Adipocyte (in vitro differentiated cells): ENCODE data around the gene FSTL4.
"Not testable (repeated sequence)": the region's sequence is repeated elsewhere in the genome, so short reads cannot be mapped to it uniquely, and the experiment has no call there.

Experiments used
- DNase-seq: peaks from one replicate; pipeline ENCODE4 v3.0.0-alpha.2; 2015; ENCODE audit warnings: low read depth
- H3K27me3 ChIP-seq: replicated peaks from 2 replicates; pipeline ENCODE4 v1.7.0; 2013; ENCODE audit warnings: mild to moderate bottlenecking, low read length, moderate library complexity; ENCODE audit not compliant: control insufficient read depth, insufficient read depth
- H3K36me3 ChIP-seq: 2 replicates; pipeline ENCODE4 v1.7.0; 2013; ENCODE audit warnings: low read length, mild to moderate bottlenecking, moderate library complexity; ENCODE audit not compliant: control insufficient read depth, insufficient read depth, severe bottlenecking
- H3K4me1 ChIP-seq: 2 replicates; pipeline ENCODE4 v1.7.0; 2013; ENCODE audit warnings: mild to moderate bottlenecking, low read length, moderate library complexity; ENCODE audit not compliant: control insufficient read depth, insufficient read depth
- H3K4me3 ChIP-seq: 2 replicates; pipeline ENCODE4 v1.7.0; 2013; ENCODE audit warnings: mild to moderate bottlenecking, low read length, moderate library complexity
- H3K9ac ChIP-seq: 2 replicates; pipeline ENCODE4 v1.7.0; 2013; ENCODE audit warnings: mild to moderate bottlenecking, low read length, moderate library complexity
- H3K9me3 ChIP-seq: 2 replicates; pipeline ENCODE4 v1.7.0; 2013; ENCODE audit warnings: mild to moderate bottlenecking, low read length, moderate library complexity; ENCODE audit not compliant: control insufficient read depth

The FSTL4 gene

GRCh38 chr5:133397348-133397747, 215.0 kb downstream of the FSTL4 start:
- Histone ChIP-seq H3K36me3 (no peaks in the 10 kb centered on the region), H3K4me1 (no peaks in the 10 kb centered on the region), H3K9me3 (no peaks in the 10 kb centered on the region), H3K4me3 (no peak overlapping the region), H3K9ac (no peak overlapping the region), H3K27me3 (peaks cover 41% of the 10 kb centered on the region)
- DNase-seq: no peak

- DNase-seq: no peak
- Histone ChIP-seq H3K4me3 (no peak overlapping the region), H3K27me3 (peaks cover 47% of the 10 kb centered on the region), H3K4me1 (no peaks in the 10 kb centered on the region), H3K9me3 (no peaks in the 10 kb centered on the region), H3K9ac (no peak overlapping the region), H3K36me3 (no peaks in the 10 kb centered on the region)
These were observed 215.5 kb downstream of the FSTL4 start for GRCh38 chr5:133396814-133397213.

- peaks cover 52% of the 10 kb centered on the region for H3K27me3 ChIP-seq
- no peaks in the 10 kb centered on the region for H3K9me3 ChIP-seq
- no peak overlapping the region for H3K4me3 ChIP-seq
- H3K4me1 ChIP-seq: no peaks in the 10 kb centered on the region
- DNase-seq: no peak
- no peaks in the 10 kb centered on the region for H3K36me3 ChIP-seq
- no peak overlapping the region for H3K9ac ChIP-seq
These were observed 216.1 kb downstream of the FSTL4 start for GRCh38 chr5:133396187-133396741.

- peaks cover 57% of the 10 kb centered on the region for H3K27me3 ChIP-seq
- not testable (repeated sequence) for H3K4me3 ChIP-seq, H3K9ac ChIP-seq, H3K4me1 ChIP-seq, DNase-seq, H3K9me3 ChIP-seq, H3K36me3 ChIP-seq
These were observed 217.1 kb downstream of the FSTL4 start for GRCh38 chr5:133395207-133395606.

- H3K36me3 ChIP-seq, H3K9me3 ChIP-seq: not testable (repeated sequence)
These were observed 217.9 kb downstream of the FSTL4 start for GRCh38 chr5:133394477-133394817.

GRCh38 chr5:133393776-133394476, 218.4 kb downstream of the FSTL4 start:
- H3K36me3 ChIP-seq: no peaks in the 10 kb centered on the region
- no peaks in the 10 kb centered on the region for H3K9me3 ChIP-seq
- no peak overlapping the region for H3K4me3 ChIP-seq
- peaks cover 50% of the 10 kb centered on the region for H3K27me3 ChIP-seq
- H3K9ac ChIP-seq: no peak overlapping the region
- DNase-seq: no peak
- H3K4me1 ChIP-seq: no peaks in the 10 kb centered on the region

More at GRCh38 chr5:133394477-133394817, 217.9 kb downstream of the FSTL4 start:
- not testable (repeated sequence) for DNase-seq, H3K4me1 ChIP-seq, H3K9ac ChIP-seq, H3K4me3 ChIP-seq
- peaks cover 54% of the 10 kb centered on the region for H3K27me3 ChIP-seq

GRCh38 chr5:133392448-133392847, 219.9 kb downstream of the FSTL4 start:
- Histone ChIP-seq H3K36me3 (no peaks in the 10 kb centered on the region), H3K4me1 (no peaks in the 10 kb centered on the region), H3K27me3 (peaks cover 46% of the 10 kb centered on the region), H3K9me3 (no peaks in the 10 kb centered on the region), H3K4me3 (no peak overlapping the region), H3K9ac (no peak overlapping the region)
- DNase-seq: no peak

GRCh38 chr5:133391354-133392136, 220.8 kb downstream of the FSTL4 start:
- no peaks in the 10 kb centered on the region for H3K36me3 ChIP-seq
- no peaks in the 10 kb centered on the region for H3K9me3 ChIP-seq
- DNase-seq: no peak
- no peak overlapping the region for H3K9ac ChIP-seq
- H3K4me3 ChIP-seq: no peak overlapping the region
- peaks cover 51% of the 10 kb centered on the region for H3K27me3 ChIP-seq
- H3K4me1 ChIP-seq: no peaks in the 10 kb centered on the region

- H3K9me3 ChIP-seq: no peaks in the 10 kb centered on the region
These were observed 221.7 kb downstream of the FSTL4 start for GRCh38 chr5:133390416-133391353.

GRCh38 chr5:133389066-133389590, 223.2 kb downstream of the FSTL4 start:
- no peaks in the 10 kb centered on the region for H3K4me1 ChIP-seq
- no peak overlapping the region for H3K4me3 ChIP-seq
- no peak for DNase-seq
- H3K9ac ChIP-seq: no peak overlapping the region
- no peaks in the 10 kb centered on the region for H3K36me3 ChIP-seq
- peaks cover 68% of the 10 kb centered on the region for H3K27me3 ChIP-seq
- H3K9me3 ChIP-seq: no peaks in the 10 kb centered on the region

More at GRCh38 chr5:133390416-133391353, 221.7 kb downstream of the FSTL4 start:
- H3K4me1 ChIP-seq: no peaks in the 10 kb centered on the region
- no peak overlapping the region for H3K9ac ChIP-seq
- DNase-seq: no peak
- H3K4me3 ChIP-seq: no peak overlapping the region
- peaks cover 59% of the 10 kb centered on the region for H3K27me3 ChIP-seq
- H3K36me3 ChIP-seq: no peaks in the 10 kb centered on the region
